ENCODE data around the gene PPIP5K1. TPM values are rescaled to one million over a fixed set of nuclear protein-coding genes. Genes with fewer than 3 reads are reported as not detected.

The PPIP5K1 gene
- total RNA-seq, 1 experiment from 2014 or later = 31.5 TPM

- Histone ChIP-seq H3K4me3 (ENCODE audit: low read length) (no peak overlapping the region), H2AFZ (ENCODE audit: low read length) (no peak overlapping the region)
Measured at GRCh38 chr15:43552986-43553385, 37.0 kb downstream of the PPIP5K1 start.

GRCh38 chr15:43552256-43552655, 37.8 kb downstream of the PPIP5K1 start:
- no peaks in the 10 kb centered on the region for H3K79me2 ChIP-seq (ENCODE audit: low read length)
- H2AFZ ChIP-seq (ENCODE audit: low read length) = no peak overlapping the region
- no peaks in the 10 kb centered on the region for H3K27me3 ChIP-seq (ENCODE audit: low read length)
- no peaks in the 10 kb centered on the region for H3K9me2 ChIP-seq (replicated peaks; ENCODE audit: insufficient read depth, low read length)
- no peaks in the 10 kb centered on the region for H3K36me3 ChIP-seq (ENCODE audit: insufficient read depth, low read length)
- no peak for DNase-seq
- H3K27ac ChIP-seq (ENCODE audit: low read length) = no peak overlapping the region
- no peak overlapping the region for H3K9ac ChIP-seq (ENCODE audit: low read length)
- H3K4me2 ChIP-seq (ENCODE audit: low read depth, low read length, poor library complexity, severe bottlenecking) = no peak overlapping the region
- H3K9me3 ChIP-seq (ENCODE audit: low read length) = no peaks in the 10 kb centered on the region
- H4K20me1 ChIP-seq (ENCODE audit: insufficient read depth, low read depth, low read length) = no peaks in the 10 kb centered on the region
- H3K4me1 ChIP-seq (ENCODE audit: low read length) = no peaks in the 10 kb centered on the region
- H3K4me3 ChIP-seq (ENCODE audit: low read length) = no peak overlapping the region

More at GRCh38 chr15:43552986-43553385, 37.0 kb downstream of the PPIP5K1 start:
- no peaks in the 10 kb centered on the region for H3K4me1 ChIP-seq (ENCODE audit: low read length)
- no peak overlapping the region for H3K4me2 ChIP-seq (ENCODE audit: low read depth, low read length, poor library complexity, severe bottlenecking)
- H3K9me2 ChIP-seq (replicated peaks; ENCODE audit: insufficient read depth, low read length) = no peaks in the 10 kb centered on the region
- no peaks in the 10 kb centered on the region for H4K20me1 ChIP-seq (ENCODE audit: insufficient read depth, low read depth, low read length)
- H3K9me3 ChIP-seq (ENCODE audit: low read length) = no peaks in the 10 kb centered on the region
- H3K27ac ChIP-seq (ENCODE audit: low read length) = no peak overlapping the region
- no peak overlapping the region for H3K9ac ChIP-seq (ENCODE audit: low read length)
- no peaks in the 10 kb centered on the region for H3K79me2 ChIP-seq (ENCODE audit: low read length)
- no peaks in the 10 kb centered on the region for H3K36me3 ChIP-seq (ENCODE audit: insufficient read depth, low read length)
- DNase-seq = no peak
- H3K27me3 ChIP-seq (ENCODE audit: low read length) = no peaks in the 10 kb centered on the region

GRCh38 chr15:43550527-43551363, 39.3 kb downstream of the PPIP5K1 start:
- H3K9me2 ChIP-seq (replicated peaks; ENCODE audit: insufficient read depth, low read length) = no peaks in the 10 kb centered on the region
- no peak overlapping the region for H3K27ac ChIP-seq (ENCODE audit: low read length)
- H3K9ac ChIP-seq (ENCODE audit: low read length) = no peak overlapping the region
- peak; percentile 33 for DNase-seq
- H3K4me2 ChIP-seq (ENCODE audit: low read depth, low read length, poor library complexity, severe bottlenecking) = no peak overlapping the region
- H3K79me2 ChIP-seq (ENCODE audit: low read length) = no peaks in the 10 kb centered on the region
- H2AFZ ChIP-seq (ENCODE audit: low read length) = no peak overlapping the region
- H4K20me1 ChIP-seq (ENCODE audit: insufficient read depth, low read depth, low read length) = no peaks in the 10 kb centered on the region
- H3K27me3 ChIP-seq (ENCODE audit: low read length) = no peaks in the 10 kb centered on the region
- no peaks in the 10 kb centered on the region for H3K36me3 ChIP-seq (ENCODE audit: insufficient read depth, low read length)
- H3K9me3 ChIP-seq (ENCODE audit: low read length) = no peaks in the 10 kb centered on the region
- H3K4me1 ChIP-seq (ENCODE audit: low read length) = no peaks in the 10 kb centered on the region
- H3K4me3 ChIP-seq (ENCODE audit: low read length) = no peak overlapping the region

DNA sequence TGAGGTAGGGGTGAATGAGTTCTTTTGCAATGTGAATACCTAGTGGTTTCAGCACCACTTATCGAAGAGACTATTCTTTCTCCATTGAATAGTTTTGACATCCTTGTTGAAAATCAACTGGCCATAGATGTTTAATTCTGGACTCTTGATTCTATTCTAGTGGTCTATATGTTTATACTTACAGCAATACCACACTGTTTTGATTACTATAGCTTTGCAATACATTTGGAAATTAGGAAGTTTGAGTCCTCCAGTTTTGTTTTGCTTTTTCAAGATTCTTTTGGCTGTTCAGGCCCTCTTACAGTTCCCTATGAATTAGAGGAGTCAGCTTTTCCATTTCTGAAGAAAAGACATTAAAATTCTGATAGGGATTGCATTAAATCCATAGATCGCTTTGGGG, 42.5 kb downstream of the PPIP5K1 start:
- no peaks in the 10 kb centered on the region for H3K79me2 ChIP-seq (ENCODE audit: low read length)
- H3K27ac ChIP-seq (ENCODE audit: low read length) = no peak overlapping the region
- H3K27me3 ChIP-seq (ENCODE audit: low read length) = no peaks in the 10 kb centered on the region
- no peaks in the 10 kb centered on the region for H3K36me3 ChIP-seq (ENCODE audit: insufficient read depth, low read length)
- H3K9me3 ChIP-seq (ENCODE audit: low read length) = no peaks in the 10 kb centered on the region
- no peaks in the 10 kb centered on the region for H3K9me2 ChIP-seq (replicated peaks; ENCODE audit: insufficient read depth, low read length)
- H3K4me1 ChIP-seq (ENCODE audit: low read length) = peaks cover 5% of the 10 kb centered on the region; the same call in 1 of the 2 replicates
- H4K20me1 ChIP-seq (ENCODE audit: insufficient read depth, low read depth, low read length) = no peaks in the 10 kb centered on the region
- no peak overlapping the region for H3K4me3 ChIP-seq (ENCODE audit: low read length)
- no peak overlapping the region for H3K4me2 ChIP-seq (ENCODE audit: low read depth, low read length, poor library complexity, severe bottlenecking)
- H3K9ac ChIP-seq (ENCODE audit: low read length) = no peak overlapping the region
- no peak for DNase-seq
- no peak overlapping the region for H2AFZ ChIP-seq (ENCODE audit: low read length)

DNA sequence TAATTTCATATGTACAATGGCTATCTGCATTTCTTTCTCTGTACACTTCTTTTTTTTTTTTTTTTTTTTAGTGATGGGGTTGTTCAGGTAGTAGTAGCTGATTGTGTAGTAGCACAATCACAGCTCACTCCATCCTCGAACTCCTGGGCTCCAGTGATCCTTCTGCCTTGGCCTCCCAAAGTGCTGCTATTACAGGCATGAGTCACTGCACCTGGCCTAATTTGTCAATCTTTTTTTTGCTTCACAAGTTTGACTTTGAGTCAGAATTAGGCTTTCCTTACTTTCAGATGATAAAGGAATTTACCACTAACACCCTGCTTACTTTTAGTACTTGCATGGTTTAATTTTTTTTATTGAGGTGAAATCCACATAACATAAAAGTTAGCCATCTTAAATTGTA, 44.6 kb downstream of the PPIP5K1 start:
- Histone ChIP-seq H4K20me1 (ENCODE audit: insufficient read depth, low read depth, low read length) (no peaks in the 10 kb centered on the region), H3K9me3 (ENCODE audit: low read length) (no peaks in the 10 kb centered on the region), H3K9me2 (replicated peaks; ENCODE audit: insufficient read depth, low read length) (no peaks in the 10 kb centered on the region), H3K4me2 (ENCODE audit: low read depth, low read length, poor library complexity, severe bottlenecking) (no peak overlapping the region), H2AFZ (ENCODE audit: low read length) (no peak overlapping the region), H3K79me2 (ENCODE audit: low read length) (no peaks in the 10 kb centered on the region), H3K9ac (ENCODE audit: low read length) (no peak overlapping the region), H3K4me3 (ENCODE audit: low read length) (no peak overlapping the region), H3K36me3 (ENCODE audit: insufficient read depth, low read length) (no peaks in the 10 kb centered on the region), H3K27ac (ENCODE audit: low read length) (no peak overlapping the region), H3K27me3 (ENCODE audit: low read length) (no peaks in the 10 kb centered on the region), H3K4me1 (ENCODE audit: low read length) (peaks cover 5% of the 10 kb centered on the region; the same call in 1 of the 2 replicates)
- no peak for DNase-seq

- no peak for DNase-seq
- Histone ChIP-seq H3K9me2 (replicated peaks; ENCODE audit: insufficient read depth, low read length) (no peaks in the 10 kb centered on the region), H3K36me3 (ENCODE audit: insufficient read depth, low read length) (no peaks in the 10 kb centered on the region), H3K4me3 (ENCODE audit: low read length) (no peak overlapping the region), H3K4me1 (ENCODE audit: low read length) (peaks cover 5% of the 10 kb centered on the region; the same call in 1 of the 2 replicates), H3K79me2 (ENCODE audit: low read length) (no peaks in the 10 kb centered on the region), H2AFZ (ENCODE audit: low read length) (no peak overlapping the region), H3K27ac (ENCODE audit: low read length) (no peak overlapping the region), H4K20me1 (ENCODE audit: insufficient read depth, low read depth, low read length) (no peaks in the 10 kb centered on the region), H3K4me2 (ENCODE audit: low read depth, low read length, poor library complexity, severe bottlenecking) (no peak overlapping the region), H3K27me3 (ENCODE audit: low read length) (no peaks in the 10 kb centered on the region), H3K9me3 (ENCODE audit: low read length) (no peaks in the 10 kb centered on the region), H3K9ac (ENCODE audit: low read length) (no peak overlapping the region)
Measured at GRCh38 chr15:43544266-43544665, 45.7 kb downstream of the PPIP5K1 start.

- Histone ChIP-seq H3K9me3 (ENCODE audit: low read length) (no peaks in the 10 kb centered on the region), H3K79me2 (ENCODE audit: low read length) (no peaks in the 10 kb centered on the region), H4K20me1 (ENCODE audit: insufficient read depth, low read depth, low read length) (no peaks in the 10 kb centered on the region), H3K9me2 (replicated peaks; ENCODE audit: insufficient read depth, low read length) (no peaks in the 10 kb centered on the region), H3K27ac (ENCODE audit: low read length) (peak overlapping the region; percentile 22; the same call in 1 of the 2 replicates), H2AFZ (ENCODE audit: low read length) (peak overlapping the region; percentile 2; the same call in 1 of the 2 replicates), H3K4me3 (ENCODE audit: low read length) (no peak overlapping the region), H3K4me1 (ENCODE audit: low read length) (peaks cover 5% of the 10 kb centered on the region; the same call in 1 of the 2 replicates), H3K27me3 (ENCODE audit: low read length) (no peaks in the 10 kb centered on the region), H3K4me2 (ENCODE audit: low read depth, low read length, poor library complexity, severe bottlenecking) (no peak overlapping the region), H3K36me3 (ENCODE audit: insufficient read depth, low read length) (no peaks in the 10 kb centered on the region), H3K9ac (ENCODE audit: low read length) (no peak overlapping the region)
- no peak for DNase-seq
Measured at GRCh38 chr15:43541785-43542184, 48.2 kb downstream of the PPIP5K1 start.

DNA sequence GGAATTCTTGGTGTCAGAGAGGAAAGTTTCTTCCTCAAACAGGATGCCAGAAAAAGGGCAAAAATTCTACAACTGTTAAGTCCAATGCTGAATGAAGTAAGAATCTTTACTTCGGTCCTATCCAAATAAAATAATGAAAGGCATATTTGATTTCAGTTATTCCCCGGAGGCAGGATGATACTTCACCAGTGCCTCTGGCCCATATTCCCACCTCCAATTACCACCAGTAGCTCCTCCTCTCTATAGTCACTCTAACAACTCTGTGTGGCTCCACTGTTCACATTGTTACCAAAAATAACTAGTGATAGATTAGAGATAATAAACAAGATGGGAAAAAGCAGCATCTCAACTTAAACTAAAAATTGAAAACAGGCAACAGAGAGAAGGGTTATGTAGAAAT, 51.9 kb downstream of the PPIP5K1 start:
- Histone ChIP-seq H3K27me3 (ENCODE audit: low read length) (no peaks in the 10 kb centered on the region), H3K36me3 (ENCODE audit: insufficient read depth, low read length) (no peaks in the 10 kb centered on the region), H3K9ac (ENCODE audit: low read length) (no peak overlapping the region), H3K9me3 (ENCODE audit: low read length) (no peaks in the 10 kb centered on the region), H3K9me2 (replicated peaks; ENCODE audit: insufficient read depth, low read length) (no peaks in the 10 kb centered on the region), H3K79me2 (ENCODE audit: low read length) (no peaks in the 10 kb centered on the region), H2AFZ (ENCODE audit: low read length) (no peak overlapping the region), H3K27ac (ENCODE audit: low read length) (no peak overlapping the region), H3K4me1 (ENCODE audit: low read length) (no peaks in the 10 kb centered on the region), H4K20me1 (ENCODE audit: insufficient read depth, low read depth, low read length) (no peaks in the 10 kb centered on the region), H3K4me3 (ENCODE audit: low read length) (no peak overlapping the region), H3K4me2 (ENCODE audit: low read depth, low read length, poor library complexity, severe bottlenecking) (no peak overlapping the region)
- DNase-seq = peak; percentile 12
